H7 (cell line): Measurements from ENCODE around the gene SLC27A5. TPM values are rescaled to one million over a fixed set of nuclear protein-coding genes. Genes with fewer than 3 reads are reported as not detected.

Experiments used
- DNase-seq: peaks from one replicate; pipeline ENCODE4 v3.0.0; 2012
- H3K27me3 ChIP-seq: 2 replicates; pipeline ENCODE4 v1.6.0; 2011; ENCODE audit warnings: mild to moderate bottlenecking, low read length; ENCODE audit not compliant: control insufficient read depth, insufficient read depth
- H3K36me3 ChIP-seq: replicated peaks from 2 replicates; pipeline ENCODE4 v1.5.1; 2011; ENCODE audit warnings: low read length; ENCODE audit not compliant: control insufficient read depth, insufficient read depth
- H3K4me3 ChIP-seq: 2 replicates; pipeline ENCODE4 v1.5.1; 2011; ENCODE audit warnings: low read depth, mild to moderate bottlenecking, control low read depth, low read length, moderate library complexity; ENCODE audit not compliant: insufficient read depth
- total RNA-seq: library from RNA; depleted of rRNA; stranded (reverse); fragments of >200 nt; shearing (Covaris generic); gene quantifications from 2 replicates; pipeline ENCODE4 v1.2.3, GENCODE V29; 2014; rRNA removed

The SLC27A5 gene
- 19.4 and 23.9 TPM in 2 replicates for total RNA-seq

DNA sequence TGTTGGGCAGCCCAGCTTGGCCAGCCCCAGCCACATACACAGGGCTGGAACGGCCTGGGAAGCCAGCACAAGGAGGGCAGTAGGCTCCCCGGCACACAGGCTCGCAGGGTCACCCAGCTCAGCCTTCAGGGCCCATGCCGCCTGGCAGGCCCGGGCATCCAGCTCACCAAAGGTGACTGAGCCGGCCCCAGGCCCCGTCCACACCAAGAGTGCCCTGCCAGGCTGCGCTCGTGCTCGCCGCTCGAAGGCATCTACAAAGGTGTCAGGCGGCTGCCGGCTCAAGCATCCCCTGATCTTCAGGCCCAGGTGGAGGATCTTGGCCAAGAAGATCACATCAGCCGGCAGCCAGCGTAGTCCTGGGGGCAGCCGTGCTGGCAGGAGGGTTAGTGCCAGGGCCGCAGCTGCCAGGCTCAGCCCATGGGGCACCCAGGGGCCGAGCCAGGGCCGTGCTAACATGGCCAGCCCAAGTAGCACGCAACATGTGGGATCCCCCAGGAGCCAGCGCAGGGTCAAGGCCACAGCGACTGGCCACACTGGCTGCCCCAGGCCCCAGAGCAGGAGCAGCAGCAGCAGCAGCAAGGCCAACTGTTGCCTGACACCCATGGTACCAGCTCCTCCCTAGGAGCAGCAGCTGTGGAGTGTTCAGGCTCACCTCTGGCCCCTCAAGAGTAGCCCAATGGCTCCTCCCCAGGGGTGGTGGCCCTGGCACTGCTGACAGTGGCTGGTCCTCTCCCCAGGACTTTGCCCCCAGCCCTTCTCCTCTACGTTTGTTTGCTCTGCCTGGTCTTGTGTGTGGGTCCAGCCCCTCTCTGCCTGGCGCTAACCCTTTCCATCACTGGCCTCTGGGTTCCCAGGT lies at the start of gene SLC27A5:
SLC27A5 (minus strand) TSS at position 640 of the 856 bp plus-strand sequence; CDS start at position 603, 37 bp downstream.
- DNase-seq: peak; percentile 43
- H3K36me3 ChIP-seq: no peaks in the 10 kb centered on the region
- H3K4me3 ChIP-seq: no peak within 1 kb of the TSS
- H3K27me3 ChIP-seq: no peaks in the 10 kb centered on the region

DNA sequence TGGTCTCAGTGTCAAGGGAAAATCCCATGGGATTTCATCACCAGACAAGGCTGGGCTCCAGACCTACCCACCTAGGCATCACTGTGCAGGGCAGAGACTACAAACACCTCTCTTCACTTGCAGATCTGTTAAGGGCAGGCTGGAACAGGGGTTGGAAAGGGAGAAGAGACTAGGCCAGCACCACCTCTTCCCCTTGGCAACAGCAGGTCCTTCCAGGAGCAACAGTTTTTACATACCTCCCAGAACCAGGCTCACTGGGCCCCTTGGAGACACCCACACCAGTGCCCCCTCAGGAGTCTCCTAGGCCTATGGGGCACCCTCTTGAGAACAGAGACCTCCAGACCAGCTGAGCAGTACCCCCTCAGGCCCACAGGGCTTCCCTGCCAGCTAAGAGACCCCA lies 49.1 kb upstream of the SLC27A5 start:
- DNase-seq: no peak
- H3K4me3 ChIP-seq: no peak overlapping the region
- peaks cover 11% of the 10 kb centered on the region for H3K36me3 ChIP-seq
- H3K27me3 ChIP-seq: no peaks in the 10 kb centered on the region

- Histone ChIP-seq H3K27me3 (no peaks in the 10 kb centered on the region), H3K36me3 (peaks cover 11% of the 10 kb centered on the region), H3K4me3 (peak overlapping the region; percentile 79)
- DNase-seq: no peak
Measured at GRCh38 chr19:58560007-58560887, 48.5 kb upstream of the SLC27A5 start.

- DNase-seq: peak; percentile 99
- H3K27me3 ChIP-seq: no peaks in the 10 kb centered on the region
- H3K36me3 ChIP-seq: peaks cover 11% of the 10 kb centered on the region
- H3K4me3 ChIP-seq: peak overlapping the region; percentile 79
Measured at GRCh38 chr19:58559275-58560006, 47.6 kb upstream of the SLC27A5 start.

GRCh38 chr19:58558623-58559274 lies 47.0 kb upstream of the SLC27A5 start:
- peak; percentile 98 for DNase-seq
- peak overlapping the region; percentile 79 for H3K4me3 ChIP-seq
- H3K36me3 ChIP-seq: peaks cover 12% of the 10 kb centered on the region
- H3K27me3 ChIP-seq: no peaks in the 10 kb centered on the region

DNA sequence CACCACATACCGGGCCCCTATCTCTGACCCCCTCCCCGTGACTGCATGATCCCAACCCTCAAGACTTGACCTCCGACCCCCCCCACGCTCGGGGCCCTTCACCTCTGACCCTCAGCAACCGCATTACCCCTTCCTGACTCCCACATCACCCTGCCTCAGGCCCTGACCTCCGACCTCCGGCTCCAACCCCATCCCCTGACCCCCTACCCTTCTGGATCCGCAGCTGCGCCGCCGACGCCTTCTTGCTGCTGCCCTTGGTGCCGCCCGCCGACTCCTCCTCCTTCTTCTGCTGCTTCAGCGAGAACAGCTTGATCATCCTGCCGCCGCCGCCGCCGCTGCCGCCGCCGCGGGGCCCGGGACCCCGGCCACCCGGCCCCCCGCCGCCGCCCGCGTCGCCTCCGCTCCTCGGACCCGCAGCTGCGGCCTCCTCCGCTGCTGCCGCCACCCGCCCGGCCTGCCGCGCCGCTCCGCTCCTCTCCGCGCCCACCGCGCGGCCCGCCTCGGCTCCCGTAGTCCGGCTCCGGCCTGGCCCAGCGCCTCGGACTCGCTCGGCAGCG lies 46.4 kb upstream of the SLC27A5 start, which contains the start of gene UBE2M:
UBE2M (minus strand) TSS at position 546 of the 557 bp plus-strand sequence; CDS start at position 316, 230 bp downstream.
- peaks cover 13% of the 10 kb centered on the region for H3K36me3 ChIP-seq
- H3K27me3 ChIP-seq: no peaks in the 10 kb centered on the region
- peak within 1 kb of the TSS; percentile 79 for H3K4me3 ChIP-seq
- DNase-seq: peak; percentile 73

DNA sequence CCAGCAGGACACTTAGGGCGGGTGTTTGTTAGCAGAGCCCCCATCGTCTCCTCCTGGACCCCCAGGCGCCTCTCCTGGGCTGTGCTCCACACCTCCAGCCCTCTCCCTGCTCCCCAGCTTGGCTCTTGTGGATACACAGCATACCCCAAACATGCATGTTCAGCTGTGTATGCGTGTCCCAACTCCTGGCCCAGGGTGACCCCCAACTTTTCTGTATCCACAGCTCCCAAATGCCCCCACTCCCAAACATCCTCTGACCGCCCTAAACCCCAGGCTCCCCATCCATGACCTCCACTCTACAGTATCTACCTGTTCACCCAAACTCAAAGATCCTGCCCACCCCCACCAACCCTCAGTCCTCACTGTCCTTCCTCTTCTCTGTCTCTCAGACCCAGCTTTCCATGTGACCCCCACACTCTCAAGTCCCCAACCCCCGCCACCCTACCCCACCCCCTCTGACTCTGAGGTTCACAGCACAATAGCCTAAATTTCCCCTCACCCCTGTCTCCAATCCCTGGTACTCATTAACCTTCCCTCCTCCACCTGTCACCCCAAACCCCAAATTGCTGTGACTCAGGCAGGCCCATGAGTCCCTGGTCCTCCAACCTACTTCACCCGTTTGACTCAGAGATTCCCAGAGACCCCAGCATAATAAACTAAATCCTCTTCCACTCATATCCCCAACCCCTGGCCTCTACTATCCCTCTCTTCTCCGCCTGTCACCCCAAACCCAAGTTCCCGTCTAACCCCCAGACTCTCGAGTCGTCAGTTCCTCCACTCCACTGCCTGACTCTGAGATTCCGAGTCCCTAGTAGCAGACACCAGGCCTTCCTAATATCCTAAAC lies 45.7 kb upstream of the SLC27A5 start:
- peaks cover 13% of the 10 kb centered on the region for H3K36me3 ChIP-seq
- H3K27me3 ChIP-seq: no peaks in the 10 kb centered on the region
- no peak for DNase-seq
- peak overlapping the region; percentile 79 for H3K4me3 ChIP-seq

DNA sequence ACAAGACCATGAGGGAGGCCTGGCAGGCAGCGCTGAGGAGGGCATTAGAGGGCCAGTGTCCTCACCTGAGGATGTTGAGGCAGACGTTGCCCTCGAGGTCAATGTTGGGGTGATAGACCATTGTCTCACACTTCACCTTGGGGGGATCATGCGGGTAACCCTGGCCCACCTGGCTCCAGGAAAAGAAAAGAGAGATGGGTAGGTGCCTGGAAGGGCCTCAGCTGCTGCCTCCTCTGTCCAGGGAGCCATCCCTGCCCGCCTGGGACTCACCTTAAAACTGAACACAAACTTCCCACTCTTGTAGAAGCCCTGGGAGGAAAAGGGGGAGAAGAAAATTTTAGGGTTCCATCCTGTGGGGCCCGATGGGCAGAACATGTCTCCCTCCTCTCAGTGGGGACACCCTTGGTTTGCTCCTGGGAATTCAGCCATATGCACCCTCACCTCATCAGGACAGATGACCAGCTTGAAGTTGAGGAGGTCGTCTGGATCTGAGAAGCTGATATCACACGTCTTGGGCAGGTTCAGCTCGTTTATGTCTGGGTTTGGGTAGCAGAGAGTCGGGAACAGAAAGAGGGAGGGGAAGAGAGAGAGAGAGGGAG lies 44.9 kb upstream of the SLC27A5 start:
- H3K36me3 ChIP-seq: peaks cover 20% of the 10 kb centered on the region

GRCh38 chr19:58555920-58556621 lies 44.3 kb upstream of the SLC27A5 start:
- Histone ChIP-seq H3K4me3 (no peak overlapping the region), H3K36me3 (peaks cover 22% of the 10 kb centered on the region), H3K27me3 (no peaks in the 10 kb centered on the region)
- DNase-seq: no peak

More for the DNA sequence above, 44.9 kb upstream of the SLC27A5 start:
- Histone ChIP-seq H3K4me3 (peak overlapping the region; percentile 79), H3K27me3 (no peaks in the 10 kb centered on the region)
- no peak for DNase-seq

DNA sequence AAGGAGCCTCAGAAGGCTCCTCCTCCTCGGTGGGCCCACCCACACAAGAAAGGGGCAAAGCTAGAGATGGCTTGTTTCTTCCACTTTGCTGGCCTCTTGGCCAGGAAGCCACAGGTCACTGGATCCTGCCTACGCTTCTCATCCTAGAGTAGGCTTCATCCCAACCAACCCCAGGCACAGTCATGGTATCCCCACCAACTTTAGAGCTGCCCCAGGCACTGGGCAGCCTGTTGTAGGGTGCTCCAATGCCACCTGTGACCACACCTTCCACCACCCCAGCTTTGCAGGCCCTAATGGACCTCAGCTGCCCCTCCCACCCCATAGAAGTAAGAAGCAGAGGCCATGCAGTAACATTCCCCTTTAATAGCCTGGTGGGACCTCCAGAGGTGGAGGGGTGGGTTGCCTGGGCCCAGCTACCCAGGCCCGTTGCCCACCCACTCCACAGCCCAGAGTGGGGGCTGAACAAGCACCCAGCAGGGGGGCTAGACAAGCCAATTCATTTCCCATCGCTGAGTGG lies 43.6 kb upstream of the SLC27A5 start:
- H3K27me3 ChIP-seq: no peaks in the 10 kb centered on the region
- peak overlapping the region; percentile 25 for H3K4me3 ChIP-seq
- DNase-seq: no peak
- H3K36me3 ChIP-seq: peaks cover 29% of the 10 kb centered on the region

DNA sequence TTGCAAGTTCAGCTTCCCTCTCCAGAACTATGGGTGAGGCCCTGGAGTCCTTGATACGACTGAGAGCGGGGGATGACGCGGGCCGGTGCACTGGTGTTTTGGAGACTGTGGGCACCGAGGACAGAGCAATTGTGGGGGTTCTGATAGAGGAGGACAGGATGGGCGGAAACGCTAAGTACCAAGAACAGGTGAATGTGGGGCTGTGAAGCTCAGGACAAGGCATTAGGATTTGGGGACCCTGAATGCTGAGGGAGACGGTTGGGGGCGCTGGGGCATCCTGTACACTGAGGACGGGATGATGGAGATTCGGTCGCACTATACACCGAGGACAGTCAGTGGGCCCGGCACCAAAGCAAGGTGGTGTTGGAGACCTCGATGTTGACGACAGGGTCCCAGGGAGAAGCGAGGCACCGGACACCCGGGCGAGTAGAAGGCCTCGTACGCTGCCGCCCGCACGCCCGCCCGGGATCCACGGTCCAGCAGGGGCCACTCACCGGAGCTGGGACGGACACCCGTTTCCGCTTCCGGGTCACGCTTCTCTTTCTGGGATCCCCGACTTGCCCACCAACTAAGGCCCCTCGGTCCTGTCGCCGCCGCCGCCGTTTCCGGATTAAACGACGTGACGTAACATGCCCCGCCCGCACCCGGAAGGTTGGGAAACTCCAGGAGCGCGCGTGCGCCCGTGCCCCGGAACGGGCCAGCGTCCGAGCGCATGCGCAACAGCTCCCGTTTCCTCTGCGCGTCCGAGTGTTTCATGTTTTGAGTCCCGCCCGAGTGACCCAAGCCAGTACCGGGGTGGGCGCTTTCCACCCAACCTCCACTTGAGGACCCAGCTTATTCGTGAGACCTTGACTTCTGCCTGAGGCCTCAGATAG lies 42.9 kb upstream of the SLC27A5 start, which contains the start of gene CHMP2A:
CHMP2A (minus strand) TSS at position 612 of the 875 bp plus-strand sequence. CDS start 893 bp downstream, outside the sequence.
- H3K36me3 ChIP-seq: peaks cover 36% of the 10 kb centered on the region
- no peaks in the 10 kb centered on the region for H3K27me3 ChIP-seq
- peak within 1 kb of the TSS; percentile 69 for H3K4me3 ChIP-seq
- peak; percentile 99 for DNase-seq
